HepG2 (cell line): ENCODE data around the gene IQGAP3. TPM values are rescaled to one million over a fixed set of nuclear protein-coding genes. Genes with fewer than 3 reads are reported as not detected.
A peak's percentile ranks its signal among the peaks of the same experiment; 100 is the strongest.

Experiments
- CCAR2 ChIP-seq: fragments of 200-400 bp; formaldehyde crosslinking; optimal IDR thresholded peaks from 2 replicates; pipeline ENCODE3; 2018; ENCODE audit warnings: low read depth, mild to moderate bottlenecking, low read length, moderate library complexity
- GFI1 ChIP-seq: sonication (generic); formaldehyde crosslinking; IDR thresholded peaks from 2 replicates; pipeline ENCODE4 v1.5.0; 2020; ENCODE audit warnings: missing genetic modification reagents, mild to moderate bottlenecking, borderline replicate concordance
- KDM2A ChIP-seq: sonication (generic); formaldehyde crosslinking; IDR thresholded peaks from 2 replicates; pipeline ENCODE4 v1.4.0; 2020; ENCODE audit warnings: low read depth, missing genetic modification reagents, borderline replicate concordance
- PHF20 ChIP-seq: sonication (generic); formaldehyde crosslinking; IDR thresholded peaks from 2 replicates; pipeline ENCODE4 v1.5.0; 2020; ENCODE audit warnings: mild to moderate bottlenecking, missing genetic modification reagents
- TP53 ChIP-seq: sonication (generic); formaldehyde crosslinking; conservative IDR thresholded peaks from 2 replicates; pipeline ENCODE4 v1.4.0; 2020; ENCODE audit warnings: missing genetic modification reagents
- ZNF703 ChIP-seq: sonication (generic); formaldehyde crosslinking; IDR thresholded peaks from 2 replicates; pipeline ENCODE4 v1.5.1; 2020; ENCODE audit warnings: missing genetic modification reagents, mild to moderate bottlenecking, moderate library complexity, borderline replicate concordance
- ZNF83 ChIP-seq: sonication (generic); formaldehyde crosslinking; IDR thresholded peaks from 2 replicates; pipeline ENCODE4 v1.4.0; 2020; ENCODE audit warnings: missing genetic modification reagents, mild to moderate bottlenecking, borderline replicate concordance
- polyA plus RNA-seq, 8 experiments: library from polyadenylated mRNA; depleted of rRNA in 3 of 8; stranded (reverse) in 7 of 8; unstranded in 1 of 8; fragments of >200 nt; fragmentation: Illumina TruSeq in 4 of 8; extraction: Trizol in 4 of 8; gene quantifications; 2 replicates each; pipeline versions ENCODE4 v1.2.1 to v1.2.3, GENCODE V29; 2011 to 2016; ENCODE audit warnings: low read depth in 4 of 8, missing spikeins in 1 of 8, mixed read lengths in 1 of 8; ENCODE audit not compliant: insufficient read depth in 1 of 8
- total RNA-seq, 5 experiments: library from RNA; depleted of rRNA; stranded (reverse); fragments of >200 nt; fragmentation: Illumina TruSeq; extraction: Trizol; gene quantifications; 2 replicates each; pipeline ENCODE4 v1.2.3, GENCODE V29; 2016; ENCODE audit warnings: low read depth in 1 of 5
- TF ChIP-seq, protein P1 (sequence below): IDR thresholded peaks from 2 replicates; pipeline ENCODE4 v1.4.0; 2020; ENCODE audit warnings: mild to moderate bottlenecking, missing genetic modification reagents
- TF ChIP-seq, protein P2 (sequence below): sonication (generic); formaldehyde crosslinking; IDR thresholded peaks from one replicate; pipeline ENCODE4 v1.5.1; 2020; ENCODE audit warnings: mild to moderate bottlenecking, missing genetic modification reagents; ENCODE audit errors: not compliant biosample characterization
- TF ChIP-seq, protein P3 (sequence below): sonication (generic); formaldehyde crosslinking; IDR thresholded peaks from 2 replicates; pipeline ENCODE4 v1.9.0; 2021; ENCODE audit warnings: missing genetic modification reagents, borderline replicate concordance
- TF ChIP-seq, protein P4 (sequence below): IDR thresholded peaks from 2 replicates; pipeline ENCODE4 v1.6.1; 2016; ENCODE audit warnings: mild to moderate bottlenecking

The IQGAP3 gene
- total and polyA plus RNA-seq, 2 of the 13 experiments (the other 11 are each of a cell fraction or from before 2014, with no cell fraction given): 13.5 to 14.1 TPM

DNA sequence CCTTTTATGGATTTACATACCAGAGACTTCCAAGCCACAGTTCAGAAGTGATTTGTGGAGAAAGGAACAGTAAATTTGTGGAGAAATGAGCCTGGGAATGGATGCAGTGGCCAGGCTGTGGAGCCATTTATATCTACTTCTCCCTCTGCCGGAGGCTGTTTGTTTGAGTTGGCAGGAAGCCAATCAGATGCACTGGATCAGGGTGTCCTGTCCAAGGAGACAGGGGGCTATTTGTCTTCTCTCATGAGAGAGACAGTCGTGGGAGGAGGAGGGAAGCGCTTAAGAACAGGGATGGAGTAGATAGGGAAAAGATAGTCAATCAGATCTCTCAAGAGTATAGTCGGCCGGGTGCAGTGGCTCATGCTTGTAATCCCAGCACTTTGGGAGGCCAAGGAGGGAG is 44.1 kb upstream of the IQGAP3 start (continued):
- TF ChIP-seq, protein P1, sequence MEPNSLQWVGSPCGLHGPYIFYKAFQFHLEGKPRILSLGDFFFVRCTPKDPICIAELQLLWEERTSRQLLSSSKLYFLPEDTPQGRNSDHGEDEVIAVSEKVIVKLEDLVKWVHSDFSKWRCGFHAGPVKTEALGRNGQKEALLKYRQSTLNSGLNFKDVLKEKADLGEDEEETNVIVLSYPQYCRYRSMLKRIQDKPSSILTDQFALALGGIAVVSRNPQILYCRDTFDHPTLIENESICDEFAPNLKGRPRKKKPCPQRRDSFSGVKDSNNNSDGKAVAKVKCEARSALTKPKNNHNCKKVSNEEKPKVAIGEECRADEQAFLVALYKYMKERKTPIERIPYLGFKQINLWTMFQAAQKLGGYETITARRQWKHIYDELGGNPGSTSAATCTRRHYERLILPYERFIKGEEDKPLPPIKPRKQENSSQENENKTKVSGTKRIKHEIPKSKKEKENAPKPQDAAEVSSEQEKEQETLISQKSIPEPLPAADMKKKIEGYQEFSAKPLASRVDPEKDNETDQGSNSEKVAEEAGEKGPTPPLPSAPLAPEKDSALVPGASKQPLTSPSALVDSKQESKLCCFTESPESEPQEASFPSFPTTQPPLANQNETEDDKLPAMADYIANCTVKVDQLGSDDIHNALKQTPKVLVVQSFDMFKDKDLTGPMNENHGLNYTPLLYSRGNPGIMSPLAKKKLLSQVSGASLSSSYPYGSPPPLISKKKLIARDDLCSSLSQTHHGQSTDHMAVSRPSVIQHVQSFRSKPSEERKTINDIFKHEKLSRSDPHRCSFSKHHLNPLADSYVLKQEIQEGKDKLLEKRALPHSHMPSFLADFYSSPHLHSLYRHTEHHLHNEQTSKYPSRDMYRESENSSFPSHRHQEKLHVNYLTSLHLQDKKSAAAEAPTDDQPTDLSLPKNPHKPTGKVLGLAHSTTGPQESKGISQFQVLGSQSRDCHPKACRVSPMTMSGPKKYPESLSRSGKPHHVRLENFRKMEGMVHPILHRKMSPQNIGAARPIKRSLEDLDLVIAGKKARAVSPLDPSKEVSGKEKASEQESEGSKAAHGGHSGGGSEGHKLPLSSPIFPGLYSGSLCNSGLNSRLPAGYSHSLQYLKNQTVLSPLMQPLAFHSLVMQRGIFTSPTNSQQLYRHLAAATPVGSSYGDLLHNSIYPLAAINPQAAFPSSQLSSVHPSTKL: peak; percentile 24; the same call in 1 of the 2 replicates
- TF ChIP-seq GFI1 (CRISPR knock-in tag): no peak
- TF ChIP-seq PHF20 (CRISPR knock-in tag): no peak
- TF ChIP-seq, protein P2, sequence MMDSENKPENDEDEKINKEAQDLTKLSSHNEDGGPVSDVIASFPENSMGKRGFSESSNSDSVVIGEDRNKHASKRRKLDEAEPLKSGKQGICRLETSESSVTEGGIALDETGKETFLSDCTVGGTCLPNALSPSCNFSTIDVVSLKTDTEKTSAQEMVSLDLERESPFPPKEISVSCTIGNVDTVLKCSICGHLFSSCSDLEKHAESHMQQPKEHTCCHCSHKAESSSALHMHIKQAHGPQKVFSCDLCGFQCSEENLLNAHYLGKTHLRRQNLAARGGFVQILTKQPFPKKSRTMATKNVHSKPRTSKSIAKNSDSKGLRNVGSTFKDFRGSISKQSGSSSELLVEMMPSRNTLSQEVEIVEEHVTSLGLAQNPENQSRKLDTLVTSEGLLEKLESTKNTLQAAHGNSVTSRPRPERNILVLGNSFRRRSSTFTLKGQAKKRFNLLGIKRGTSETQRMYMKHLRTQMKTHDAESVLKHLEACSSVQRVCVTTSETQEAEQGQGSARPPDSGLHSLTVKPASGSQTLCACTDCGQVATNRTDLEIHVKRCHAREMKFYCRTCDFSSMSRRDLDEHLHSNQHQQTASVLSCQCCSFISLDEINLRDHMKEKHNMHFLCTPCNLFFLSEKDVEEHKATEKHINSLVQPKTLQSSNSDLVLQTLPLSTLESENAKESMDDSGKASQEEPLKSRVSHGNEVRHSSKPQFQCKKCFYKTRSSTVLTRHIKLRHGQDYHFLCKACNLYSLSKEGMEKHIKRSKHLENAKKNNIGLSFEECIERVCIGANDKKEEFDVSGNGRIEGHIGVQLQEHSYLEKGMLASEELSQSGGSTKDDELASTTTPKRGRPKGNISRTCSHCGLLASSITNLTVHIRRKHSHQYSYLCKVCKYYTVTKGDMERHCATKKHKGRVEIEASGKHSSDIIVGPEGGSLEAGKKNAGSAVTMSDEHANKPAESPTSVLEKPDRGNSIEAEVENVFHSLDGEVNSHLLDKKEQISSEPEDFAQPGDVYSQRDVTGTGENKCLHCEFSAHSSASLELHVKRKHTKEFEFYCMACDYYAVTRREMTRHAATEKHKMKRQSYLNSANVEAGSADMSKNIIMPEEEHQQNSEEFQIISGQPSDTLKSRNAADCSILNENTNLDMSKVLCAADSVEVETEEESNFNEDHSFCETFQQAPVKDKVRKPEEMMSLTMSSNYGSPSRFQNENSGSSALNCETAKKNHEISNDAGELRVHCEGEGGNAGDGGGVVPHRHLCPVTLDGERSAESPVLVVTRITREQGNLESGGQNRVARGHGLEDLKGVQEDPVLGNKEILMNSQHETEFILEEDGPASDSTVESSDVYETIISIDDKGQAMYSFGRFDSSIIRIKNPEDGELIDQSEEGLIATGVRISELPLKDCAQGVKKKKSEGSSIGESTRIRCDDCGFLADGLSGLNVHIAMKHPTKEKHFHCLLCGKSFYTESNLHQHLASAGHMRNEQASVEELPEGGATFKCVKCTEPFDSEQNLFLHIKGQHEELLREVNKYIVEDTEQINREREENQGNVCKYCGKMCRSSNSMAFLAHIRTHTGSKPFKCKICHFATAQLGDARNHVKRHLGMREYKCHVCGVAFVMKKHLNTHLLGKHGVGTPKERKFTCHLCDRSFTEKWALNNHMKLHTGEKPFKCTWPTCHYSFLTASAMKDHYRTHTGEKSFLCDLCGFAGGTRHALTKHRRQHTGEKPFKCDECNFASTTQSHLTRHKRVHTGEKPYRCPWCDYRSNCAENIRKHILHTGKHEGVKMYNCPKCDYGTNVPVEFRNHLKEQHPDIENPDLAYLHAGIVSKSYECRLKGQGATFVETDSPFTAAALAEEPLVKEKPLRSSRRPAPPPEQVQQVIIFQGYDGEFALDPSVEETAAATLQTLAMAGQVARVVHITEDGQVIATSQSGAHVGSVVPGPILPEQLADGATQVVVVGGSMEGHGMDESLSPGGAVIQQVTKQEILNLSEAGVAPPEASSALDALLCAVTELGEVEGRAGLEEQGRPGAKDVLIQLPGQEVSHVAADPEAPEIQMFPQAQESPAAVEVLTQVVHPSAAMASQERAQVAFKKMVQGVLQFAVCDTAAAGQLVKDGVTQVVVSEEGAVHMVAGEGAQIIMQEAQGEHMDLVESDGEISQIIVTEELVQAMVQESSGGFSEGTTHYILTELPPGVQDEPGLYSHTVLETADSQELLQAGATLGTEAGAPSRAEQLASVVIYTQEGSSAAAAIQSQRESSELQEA (CRISPR knock-in tag): no peak
- TF ChIP-seq, protein P3, sequence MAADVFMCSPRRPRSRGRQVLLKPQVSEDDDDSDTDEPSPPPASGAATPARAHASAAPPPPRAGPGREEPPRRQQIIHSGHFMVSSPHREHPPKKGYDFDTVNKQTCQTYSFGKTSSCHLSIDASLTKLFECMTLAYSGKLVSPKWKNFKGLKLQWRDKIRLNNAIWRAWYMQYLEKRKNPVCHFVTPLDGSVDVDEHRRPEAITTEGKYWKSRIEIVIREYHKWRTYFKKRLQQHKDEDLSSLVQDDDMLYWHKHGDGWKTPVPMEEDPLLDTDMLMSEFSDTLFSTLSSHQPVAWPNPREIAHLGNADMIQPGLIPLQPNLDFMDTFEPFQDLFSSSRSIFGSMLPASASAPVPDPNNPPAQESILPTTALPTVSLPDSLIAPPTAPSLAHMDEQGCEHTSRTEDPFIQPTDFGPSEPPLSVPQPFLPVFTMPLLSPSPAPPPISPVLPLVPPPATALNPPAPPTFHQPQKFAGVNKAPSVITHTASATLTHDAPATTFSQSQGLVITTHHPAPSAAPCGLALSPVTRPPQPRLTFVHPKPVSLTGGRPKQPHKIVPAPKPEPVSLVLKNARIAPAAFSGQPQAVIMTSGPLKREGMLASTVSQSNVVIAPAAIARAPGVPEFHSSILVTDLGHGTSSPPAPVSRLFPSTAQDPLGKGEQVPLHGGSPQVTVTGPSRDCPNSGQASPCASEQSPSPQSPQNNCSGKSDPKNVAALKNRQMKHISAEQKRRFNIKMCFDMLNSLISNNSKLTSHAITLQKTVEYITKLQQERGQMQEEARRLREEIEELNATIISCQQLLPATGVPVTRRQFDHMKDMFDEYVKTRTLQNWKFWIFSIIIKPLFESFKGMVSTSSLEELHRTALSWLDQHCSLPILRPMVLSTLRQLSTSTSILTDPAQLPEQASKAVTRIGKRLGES (CRISPR knock-in tag): no peak
- TF ChIP-seq, protein P4, sequence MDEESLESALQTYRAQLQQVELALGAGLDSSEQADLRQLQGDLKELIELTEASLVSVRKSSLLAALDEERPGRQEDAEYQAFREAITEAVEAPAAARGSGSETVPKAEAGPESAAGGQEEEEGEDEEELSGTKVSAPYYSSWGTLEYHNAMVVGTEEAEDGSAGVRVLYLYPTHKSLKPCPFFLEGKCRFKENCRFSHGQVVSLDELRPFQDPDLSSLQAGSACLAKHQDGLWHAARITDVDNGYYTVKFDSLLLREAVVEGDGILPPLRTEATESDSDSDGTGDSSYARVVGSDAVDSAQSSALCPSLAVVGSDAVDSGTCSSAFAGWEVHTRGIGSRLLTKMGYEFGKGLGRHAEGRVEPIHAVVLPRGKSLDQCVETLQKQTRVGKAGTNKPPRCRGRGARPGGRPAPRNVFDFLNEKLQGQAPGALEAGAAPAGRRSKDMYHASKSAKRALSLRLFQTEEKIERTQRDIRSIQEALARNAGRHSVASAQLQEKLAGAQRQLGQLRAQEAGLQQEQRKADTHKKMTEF (CRISPR knock-in tag): no peak
- no peak for TF ChIP-seq CCAR2
- TF ChIP-seq ZNF703 (CRISPR knock-in tag): no peak
- TF ChIP-seq KDM2A (CRISPR knock-in tag): no peak
- TF ChIP-seq TP53 (CRISPR knock-in tag): no peak
- TF ChIP-seq ZNF83: no peak
